GM12878 (cell line): ENCODE measurements around the gene FSIP1. TPM values are rescaled to one million over a fixed set of nuclear protein-coding genes. Genes with fewer than 3 reads are reported as not detected.

Experiments used
- BCL11A ChIP-seq: IDR thresholded peaks from 2 replicates; pipeline ENCODE4 v1.6.1; 2011; ENCODE audit warnings: low read depth, low read length
- BHLHE40 ChIP-seq, 2 experiments: fragments of 450-650 bp in 1 of 2; IDR thresholded peaks; 2 replicates each; pipeline ENCODE4 v1.6.1; 2011 to 2017; ENCODE audit warnings: low read depth in 2 of 2, borderline replicate concordance in 1 of 2, improper control_type of control experiment in 1 of 2, low read length in 1 of 2, mild to moderate bottlenecking in 1 of 2
- CEBPB ChIP-seq, 2 experiments: fragments of 150-350 bp in 1 of 2; IDR thresholded peaks; 2 replicates each; pipeline ENCODE4 v1.6.1; 2012 to 2014; ENCODE audit warnings: low read depth in 2 of 2, low read length in 2 of 2, borderline replicate concordance in 1 of 2, inconsistent platforms in 1 of 2
- CHD2 ChIP-seq: IDR thresholded peaks from 2 replicates; pipeline ENCODE4 v1.6.1; 2011; ENCODE audit warnings: low read depth, low read length, improper control_type of control experiment, borderline replicate concordance
- EGR1 ChIP-seq, 2 experiments: IDR thresholded peaks; 1 replicate in 1 of 2; 2 replicates in 1 of 2; pipeline ENCODE4 v1.6.1; 2011 to 2012; ENCODE audit warnings: low read depth in 2 of 2, low read length in 2 of 2, borderline replicate concordance in 1 of 2, mild to moderate bottlenecking in 1 of 2, moderate library complexity in 1 of 2
- KDM1A ChIP-seq: fragments of 200-600 bp; sonication (generic); IDR thresholded peaks from 2 replicates; pipeline ENCODE4 v1.6.1; 2016; ENCODE audit warnings: borderline replicate concordance
- NFXL1 ChIP-seq: fragments of 450-650 bp; IDR thresholded peaks from 2 replicates; pipeline ENCODE4 v1.6.1; 2017; ENCODE audit warnings: antibody characterized with exemption, mild to moderate bottlenecking, borderline replicate concordance
- RCOR1 ChIP-seq: conservative IDR thresholded peaks from 2 replicates; pipeline ENCODE4 v1.6.1; 2012; ENCODE audit warnings: low read depth, low read length, improper control_type of control experiment
- RELA ChIP-seq: fragments of 450-650 bp; IDR thresholded peaks from 2 replicates; pipeline ENCODE4 v1.8.0; 2014; ENCODE audit warnings: borderline replicate concordance; ENCODE audit not compliant: partially characterized antibody
- TCF12 ChIP-seq: IDR thresholded peaks from 2 replicates; pipeline ENCODE4 v1.6.1; 2011; ENCODE audit warnings: low read depth, mild to moderate bottlenecking, low read length
- WRNIP1 ChIP-seq: IDR thresholded peaks from 2 replicates; pipeline ENCODE4 v1.6.1; 2011; ENCODE audit warnings: low read depth, low read length, improper control_type of control experiment, borderline replicate concordance
- ZNF622 ChIP-seq: fragments of 450-650 bp; IDR thresholded peaks from 2 replicates; pipeline ENCODE4 v1.6.1; 2017; ENCODE audit warnings: mild to moderate bottlenecking, inconsistent platforms
- polyA plus RNA-seq, 11 experiments: library from polyadenylated mRNA; depleted of rRNA in 4 of 11; unstranded in 6 of 11; stranded (reverse) in 5 of 11; fragments of >200 nt; fragmentation: Nextera tagmentation in 4 of 11; fragmentation: Illumina TruSeq in 1 of 11; extraction: Ambion mirVana in 4 of 11; extraction: Trizol in 1 of 11; gene quantifications; 1 replicate in 1 of 11; 2 replicates in 10 of 11; pipeline versions ENCODE4 v1.2.1 to v1.2.3, GENCODE V29; 2011 to 2016; ENCODE audit warnings: inconsistent platforms in 2 of 11, missing spikeins in 2 of 11, low read depth in 1 of 11
- total RNA-seq, 4 experiments: library from RNA; depleted of rRNA in 3 of 4; stranded (reverse); fragments of >200 nt in 3 of 4; fragmentation: Illumina TruSeq in 1 of 4; extraction: Trizol in 1 of 4; gene quantifications; 2 replicates each; pipeline versions ENCODE4 v1.2.1 to v1.2.3, GENCODE V29; 2013 to 2021
- TF ChIP-seq, protein P1 (sequence below): IDR thresholded peaks from 2 replicates; pipeline ENCODE4 v1.6.1; 2011; ENCODE audit warnings: low read depth, mild to moderate bottlenecking, low read length, moderate library complexity, borderline replicate concordance; ENCODE audit errors: extremely low read depth
- TF ChIP-seq, protein P2 (sequence below): IDR thresholded peaks from 2 replicates; pipeline ENCODE4 v1.6.1; 2012; ENCODE audit warnings: low read depth, low read length, improper control_type of control experiment
- TF ChIP-seq, protein P3 (sequence below): fragments of 450-650 bp; IDR thresholded peaks from 2 replicates; pipeline ENCODE4 v1.6.1; 2016; ENCODE audit warnings: mild to moderate bottlenecking, moderate library complexity, borderline replicate concordance
- TF ChIP-seq, protein P4 (sequence below): IDR thresholded peaks from 2 replicates; pipeline ENCODE4 v1.6.1; 2012; ENCODE audit warnings: low read length, inconsistent platforms
- TF ChIP-seq, protein P5 (sequence below): fragments of 450-650 bp; IDR thresholded peaks from 2 replicates; pipeline ENCODE4 v1.6.1; 2016; ENCODE audit warnings: mild to moderate bottlenecking
- TF ChIP-seq, protein P6 (sequence below): IDR thresholded peaks from 2 replicates; pipeline ENCODE4 v1.6.1; 2012; ENCODE audit warnings: low read depth, low read length, improper control_type of control experiment
- TF ChIP-seq, protein P7 (sequence below): fragments of 450-650 bp; IDR thresholded peaks from 2 replicates; pipeline ENCODE4 v1.6.1; 2017; ENCODE audit warnings: borderline replicate concordance

Gene FSIP1
- total and polyA plus RNA-seq, 10 of the 15 experiments (the other 5 are each of a cell fraction or from before 2014, with no cell fraction given) = 0.15 to 0.67 (median 0.35) TPM

DNA sequence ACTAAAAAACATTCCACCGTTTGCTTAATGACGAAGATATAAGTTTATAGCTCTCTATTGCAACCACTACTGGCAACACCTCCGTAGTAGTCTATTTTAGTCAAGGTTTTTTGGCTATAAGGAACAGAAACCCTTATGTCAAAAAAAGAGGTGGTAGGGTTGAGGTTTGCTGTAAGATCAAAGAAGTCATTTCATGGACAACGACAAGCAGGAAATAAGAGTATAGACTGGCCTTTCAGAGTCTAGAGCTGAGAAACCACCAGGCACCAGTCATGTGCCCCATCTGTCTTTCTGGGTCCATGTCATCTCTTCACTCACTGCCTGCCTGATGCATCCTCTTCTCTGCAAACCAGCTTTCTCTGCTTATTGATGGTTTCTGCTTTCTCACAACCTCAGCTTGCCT, 159.1 kb downstream of the FSIP1 start (continued):
- TF ChIP-seq, protein P1, sequence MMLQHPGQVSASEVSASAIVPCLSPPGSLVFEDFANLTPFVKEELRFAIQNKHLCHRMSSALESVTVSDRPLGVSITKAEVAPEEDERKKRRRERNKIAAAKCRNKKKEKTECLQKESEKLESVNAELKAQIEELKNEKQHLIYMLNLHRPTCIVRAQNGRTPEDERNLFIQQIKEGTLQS = no peak
- TF ChIP-seq, protein P2, sequence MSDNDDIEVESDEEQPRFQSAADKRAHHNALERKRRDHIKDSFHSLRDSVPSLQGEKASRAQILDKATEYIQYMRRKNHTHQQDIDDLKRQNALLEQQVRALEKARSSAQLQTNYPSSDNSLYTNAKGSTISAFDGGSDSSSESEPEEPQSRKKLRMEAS = no peak
- TF ChIP-seq KDM1A = no peak
- TF ChIP-seq, protein P3, sequence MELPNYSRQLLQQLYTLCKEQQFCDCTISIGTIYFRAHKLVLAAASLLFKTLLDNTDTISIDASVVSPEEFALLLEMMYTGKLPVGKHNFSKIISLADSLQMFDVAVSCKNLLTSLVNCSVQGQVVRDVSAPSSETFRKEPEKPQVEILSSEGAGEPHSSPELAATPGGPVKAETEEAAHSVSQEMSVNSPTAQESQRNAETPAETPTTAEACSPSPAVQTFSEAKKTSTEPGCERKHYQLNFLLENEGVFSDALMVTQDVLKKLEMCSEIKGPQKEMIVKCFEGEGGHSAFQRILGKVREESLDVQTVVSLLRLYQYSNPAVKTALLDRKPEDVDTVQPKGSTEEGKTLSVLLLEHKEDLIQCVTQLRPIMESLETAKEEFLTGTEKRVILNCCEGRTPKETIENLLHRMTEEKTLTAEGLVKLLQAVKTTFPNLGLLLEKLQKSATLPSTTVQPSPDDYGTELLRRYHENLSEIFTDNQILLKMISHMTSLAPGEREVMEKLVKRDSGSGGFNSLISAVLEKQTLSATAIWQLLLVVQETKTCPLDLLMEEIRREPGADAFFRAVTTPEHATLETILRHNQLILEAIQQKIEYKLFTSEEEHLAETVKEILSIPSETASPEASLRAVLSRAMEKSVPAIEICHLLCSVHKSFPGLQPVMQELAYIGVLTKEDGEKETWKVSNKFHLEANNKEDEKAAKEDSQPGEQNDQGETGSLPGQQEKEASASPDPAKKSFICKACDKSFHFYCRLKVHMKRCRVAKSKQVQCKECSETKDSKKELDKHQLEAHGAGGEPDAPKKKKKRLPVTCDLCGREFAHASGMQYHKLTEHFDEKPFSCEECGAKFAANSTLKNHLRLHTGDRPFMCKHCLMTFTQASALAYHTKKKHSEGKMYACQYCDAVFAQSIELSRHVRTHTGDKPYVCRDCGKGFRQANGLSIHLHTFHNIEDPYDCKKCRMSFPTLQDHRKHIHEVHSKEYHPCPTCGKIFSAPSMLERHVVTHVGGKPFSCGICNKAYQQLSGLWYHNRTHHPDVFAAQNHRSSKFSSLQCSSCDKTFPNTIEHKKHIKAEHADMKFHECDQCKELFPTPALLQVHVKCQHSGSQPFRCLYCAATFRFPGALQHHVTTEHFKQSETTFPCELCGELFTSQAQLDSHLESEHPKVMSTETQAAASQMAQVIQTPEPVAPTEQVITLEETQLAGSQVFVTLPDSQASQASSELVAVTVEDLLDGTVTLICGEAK = no peak
- TF ChIP-seq TCF12 = peak; percentile 79
- TF ChIP-seq CEBPB (IDR thresholded peaks at IDR 0.05; ENCODE audit: borderline replicate concordance in 1 of 2, low read depth in 2 of 2, low read length in 2 of 2) = peak in 1 of 2 experiments; percentile 50; a peak in 1 of 4 replicates
- no peak for TF ChIP-seq RELA
- no peak for TF ChIP-seq RCOR1
- peak; percentile 64 for TF ChIP-seq BCL11A
- no peak for TF ChIP-seq WRNIP1
- TF ChIP-seq, protein P4, sequence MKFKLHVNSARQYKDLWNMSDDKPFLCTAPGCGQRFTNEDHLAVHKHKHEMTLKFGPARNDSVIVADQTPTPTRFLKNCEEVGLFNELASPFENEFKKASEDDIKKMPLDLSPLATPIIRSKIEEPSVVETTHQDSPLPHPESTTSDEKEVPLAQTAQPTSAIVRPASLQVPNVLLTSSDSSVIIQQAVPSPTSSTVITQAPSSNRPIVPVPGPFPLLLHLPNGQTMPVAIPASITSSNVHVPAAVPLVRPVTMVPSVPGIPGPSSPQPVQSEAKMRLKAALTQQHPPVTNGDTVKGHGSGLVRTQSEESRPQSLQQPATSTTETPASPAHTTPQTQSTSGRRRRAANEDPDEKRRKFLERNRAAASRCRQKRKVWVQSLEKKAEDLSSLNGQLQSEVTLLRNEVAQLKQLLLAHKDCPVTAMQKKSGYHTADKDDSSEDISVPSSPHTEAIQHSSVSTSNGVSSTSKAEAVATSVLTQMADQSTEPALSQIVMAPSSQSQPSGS = peak; percentile 56
- TF ChIP-seq, protein P5, sequence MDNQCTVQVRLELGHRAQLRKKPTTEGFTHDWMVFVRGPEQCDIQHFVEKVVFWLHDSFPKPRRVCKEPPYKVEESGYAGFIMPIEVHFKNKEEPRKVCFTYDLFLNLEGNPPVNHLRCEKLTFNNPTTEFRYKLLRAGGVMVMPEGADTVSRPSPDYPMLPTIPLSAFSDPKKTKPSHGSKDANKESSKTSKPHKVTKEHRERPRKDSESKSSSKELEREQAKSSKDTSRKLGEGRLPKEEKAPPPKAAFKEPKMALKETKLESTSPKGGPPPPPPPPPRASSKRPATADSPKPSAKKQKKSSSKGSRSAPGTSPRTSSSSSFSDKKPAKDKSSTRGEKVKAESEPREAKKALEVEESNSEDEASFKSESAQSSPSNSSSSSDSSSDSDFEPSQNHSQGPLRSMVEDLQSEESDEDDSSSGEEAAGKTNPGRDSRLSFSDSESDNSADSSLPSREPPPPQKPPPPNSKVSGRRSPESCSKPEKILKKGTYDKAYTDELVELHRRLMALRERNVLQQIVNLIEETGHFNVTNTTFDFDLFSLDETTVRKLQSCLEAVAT = peak; percentile 94
- TF ChIP-seq BHLHE40 (IDR thresholded peaks at IDR 0.05; ENCODE audit: borderline replicate concordance in 1 of 2, low read depth in 2 of 2, low read length in 1 of 2) = peak; percentile 92 to 94
- TF ChIP-seq, protein P6, sequence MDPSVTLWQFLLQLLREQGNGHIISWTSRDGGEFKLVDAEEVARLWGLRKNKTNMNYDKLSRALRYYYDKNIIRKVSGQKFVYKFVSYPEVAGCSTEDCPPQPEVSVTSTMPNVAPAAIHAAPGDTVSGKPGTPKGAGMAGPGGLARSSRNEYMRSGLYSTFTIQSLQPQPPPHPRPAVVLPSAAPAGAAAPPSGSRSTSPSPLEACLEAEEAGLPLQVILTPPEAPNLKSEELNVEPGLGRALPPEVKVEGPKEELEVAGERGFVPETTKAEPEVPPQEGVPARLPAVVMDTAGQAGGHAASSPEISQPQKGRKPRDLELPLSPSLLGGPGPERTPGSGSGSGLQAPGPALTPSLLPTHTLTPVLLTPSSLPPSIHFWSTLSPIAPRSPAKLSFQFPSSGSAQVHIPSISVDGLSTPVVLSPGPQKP = no peak
- TF ChIP-seq ZNF622 = no peak
- TF ChIP-seq, protein P7, sequence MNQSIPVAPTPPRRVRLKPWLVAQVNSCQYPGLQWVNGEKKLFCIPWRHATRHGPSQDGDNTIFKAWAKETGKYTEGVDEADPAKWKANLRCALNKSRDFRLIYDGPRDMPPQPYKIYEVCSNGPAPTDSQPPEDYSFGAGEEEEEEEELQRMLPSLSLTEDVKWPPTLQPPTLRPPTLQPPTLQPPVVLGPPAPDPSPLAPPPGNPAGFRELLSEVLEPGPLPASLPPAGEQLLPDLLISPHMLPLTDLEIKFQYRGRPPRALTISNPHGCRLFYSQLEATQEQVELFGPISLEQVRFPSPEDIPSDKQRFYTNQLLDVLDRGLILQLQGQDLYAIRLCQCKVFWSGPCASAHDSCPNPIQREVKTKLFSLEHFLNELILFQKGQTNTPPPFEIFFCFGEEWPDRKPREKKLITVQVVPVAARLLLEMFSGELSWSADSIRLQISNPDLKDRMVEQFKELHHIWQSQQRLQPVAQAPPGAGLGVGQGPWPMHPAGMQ = no peak
- TF ChIP-seq CHD2 = peak; percentile 46; the same call in 1 of the 2 replicates
- TF ChIP-seq NFXL1 = no peak
- no peak for TF ChIP-seq EGR1 (IDR thresholded peaks at IDR 0.05; ENCODE audit: borderline replicate concordance in 1 of 2, low read depth in 2 of 2, low read length in 2 of 2)
